HG03139 (cell line): Measurements from ENCODE around the gene VASH2.
A peak's percentile ranks its signal among the peaks of the same experiment; 100 is the strongest.
"Not testable (repeated sequence)": the region's sequence is repeated elsewhere in the genome, so short reads cannot be mapped to it uniquely, and the experiment has no call there.

Experiments
- ATAC-seq: cut with Tn5 transposase; IDR thresholded peaks from one replicate; pipeline ENCODE4 v1.9.1; 2021; ENCODE audit not compliant: unreplicated experiment

VASH2 gene

DNA sequence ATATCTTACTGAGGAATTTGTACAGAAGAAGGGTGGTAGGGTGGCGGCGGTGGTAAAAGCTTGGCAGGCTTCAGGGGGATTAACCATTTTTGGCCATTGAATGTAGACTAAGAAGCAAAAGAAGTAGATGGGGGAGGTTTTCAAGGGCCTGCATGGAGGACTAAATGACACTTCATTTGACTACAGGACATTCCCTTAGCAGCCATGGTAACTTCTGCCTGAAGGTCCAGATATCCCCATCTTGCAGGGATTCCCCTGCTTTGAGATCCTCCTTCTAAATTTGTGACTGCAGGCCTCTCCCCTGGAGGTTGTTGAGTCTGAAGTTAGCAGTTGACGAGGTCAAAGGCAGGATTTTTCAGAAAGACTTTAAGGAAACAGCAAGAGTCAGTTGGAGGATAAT, 4.8 kb downstream of the VASH2 start:
- ATAC-seq: no peak

DNA sequence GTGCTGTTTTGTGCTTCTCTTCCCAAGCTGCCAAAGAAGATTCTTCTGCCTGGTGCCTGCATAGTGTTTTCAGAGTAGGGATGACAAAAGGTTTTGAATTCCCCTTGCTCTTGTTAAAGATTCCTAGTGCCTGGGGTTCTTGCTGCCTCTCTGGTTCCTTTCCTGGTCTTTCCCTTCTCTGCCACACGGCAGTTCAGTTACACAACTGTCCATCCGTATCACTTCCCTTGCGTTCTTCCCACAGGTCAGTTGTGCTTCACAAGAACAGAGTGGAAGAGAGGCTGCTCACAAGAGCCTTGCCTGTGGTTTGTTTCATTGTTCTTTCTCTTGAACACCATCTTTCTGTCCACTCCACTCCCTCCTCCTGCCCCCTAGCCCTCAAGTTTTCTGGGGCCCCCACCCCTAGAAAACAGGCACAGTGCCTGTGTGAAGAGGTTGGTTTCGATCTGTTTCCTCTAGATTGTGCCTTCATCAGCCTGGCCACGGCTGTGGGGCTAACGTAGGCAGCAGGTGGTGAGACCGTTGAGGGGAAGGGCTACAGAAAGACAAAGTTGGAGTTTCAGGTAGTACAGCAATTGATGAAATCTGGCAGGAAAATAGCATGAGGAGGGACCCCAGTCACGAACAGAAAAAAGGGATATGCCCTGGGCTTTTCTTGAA, 5.8 kb downstream of the VASH2 start:
- ATAC-seq: no peak

GRCh38 chr1:212957546-212957945, 7.2 kb downstream of the VASH2 start:
- ATAC-seq: no peak

DNA sequence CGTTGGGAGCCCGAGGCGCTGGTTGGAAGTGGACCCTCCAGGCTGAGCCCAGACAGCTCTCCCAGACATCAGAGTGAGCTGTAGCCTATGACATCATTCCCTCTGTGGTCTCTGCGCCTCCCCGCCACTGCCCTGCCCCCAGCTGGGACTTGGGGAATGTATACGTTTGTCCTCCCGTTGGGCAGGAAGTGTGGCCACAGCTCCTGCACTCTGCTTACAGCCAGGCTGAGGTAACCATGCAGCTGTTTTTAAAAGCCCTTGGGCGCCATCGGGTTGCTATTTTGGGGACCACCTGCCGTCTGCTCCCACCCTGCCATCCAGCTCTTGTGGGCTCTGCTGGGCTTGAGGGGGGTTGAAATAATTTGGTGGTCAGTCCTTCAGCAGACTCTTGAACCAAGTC, 7.8 kb downstream of the VASH2 start:
- no peak for ATAC-seq

- ATAC-seq: peak; percentile 59
Observed at GRCh38 chr1:212959266-212960220, 9.2 kb downstream of the VASH2 start.

- ATAC-seq: no peak
Observed at GRCh38 chr1:212960932-212961331, 10.6 kb downstream of the VASH2 start.

DNA sequence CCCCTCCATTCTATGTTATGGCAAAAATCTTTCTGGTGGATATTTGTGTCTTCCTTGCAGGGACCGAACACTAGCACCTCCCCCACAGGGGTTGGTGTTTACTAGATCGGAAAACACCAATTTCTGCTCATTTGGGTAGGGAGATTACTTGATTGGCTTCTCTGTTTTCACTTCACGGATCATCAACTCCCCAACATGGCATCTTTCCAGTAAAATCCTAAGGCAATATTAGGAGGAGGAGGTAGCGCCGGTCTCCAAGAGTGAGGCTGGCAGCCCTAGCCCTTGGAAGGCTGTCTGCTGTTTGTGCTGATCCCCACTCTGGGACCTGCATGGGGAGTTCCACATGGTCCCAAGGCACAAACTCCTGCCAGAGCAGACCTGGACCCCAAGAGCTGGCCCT, 12.2 kb downstream of the VASH2 start:
- no peak for ATAC-seq

DNA sequence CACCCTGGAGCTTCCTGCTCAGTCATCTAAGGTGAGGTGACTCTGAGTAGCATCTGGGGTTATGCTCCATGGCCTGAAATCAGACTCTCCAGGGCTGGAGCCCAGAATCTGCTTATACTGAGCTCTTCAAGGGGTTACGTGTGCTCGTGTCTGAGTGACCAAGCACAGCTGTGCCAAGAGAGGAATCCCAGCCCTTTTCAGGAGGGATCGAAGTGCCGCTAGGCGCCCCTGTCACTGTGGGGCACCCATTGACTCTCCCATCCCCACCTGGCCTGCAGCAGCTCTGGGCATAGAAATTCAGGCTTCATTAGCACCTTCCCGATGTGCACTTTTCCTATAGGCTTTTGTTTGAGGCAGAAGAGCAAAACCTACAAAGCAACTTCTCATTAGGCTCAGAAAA, 13.8 kb downstream of the VASH2 start:
- no peak for ATAC-seq

- ATAC-seq: not testable (repeated sequence)
Observed at GRCh38 chr1:212964993-212965392, 14.7 kb downstream of the VASH2 start.

GRCh38 chr1:212966616-212967015, 16.3 kb downstream of the VASH2 start:
- no peak for ATAC-seq

DNA sequence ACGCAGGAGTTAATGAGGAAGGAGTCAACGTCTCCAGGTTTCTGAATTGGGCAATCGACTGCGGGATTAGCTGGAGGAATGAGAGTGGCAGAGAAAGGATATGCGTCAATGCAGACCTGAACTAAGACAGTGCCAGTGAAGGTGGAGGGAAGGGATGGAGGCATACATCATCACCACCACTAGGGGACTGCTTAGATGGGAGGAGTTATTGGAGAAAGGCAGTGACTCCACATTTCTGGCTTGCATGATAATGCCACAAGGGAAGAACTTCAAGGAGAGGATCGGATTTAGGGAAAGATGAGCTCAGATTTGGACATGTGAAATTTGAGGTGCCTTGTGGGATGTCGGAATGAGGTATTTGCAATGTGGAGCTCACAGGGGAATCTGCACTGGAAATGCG, 17.5 kb downstream of the VASH2 start:
- ATAC-seq: no peak

DNA sequence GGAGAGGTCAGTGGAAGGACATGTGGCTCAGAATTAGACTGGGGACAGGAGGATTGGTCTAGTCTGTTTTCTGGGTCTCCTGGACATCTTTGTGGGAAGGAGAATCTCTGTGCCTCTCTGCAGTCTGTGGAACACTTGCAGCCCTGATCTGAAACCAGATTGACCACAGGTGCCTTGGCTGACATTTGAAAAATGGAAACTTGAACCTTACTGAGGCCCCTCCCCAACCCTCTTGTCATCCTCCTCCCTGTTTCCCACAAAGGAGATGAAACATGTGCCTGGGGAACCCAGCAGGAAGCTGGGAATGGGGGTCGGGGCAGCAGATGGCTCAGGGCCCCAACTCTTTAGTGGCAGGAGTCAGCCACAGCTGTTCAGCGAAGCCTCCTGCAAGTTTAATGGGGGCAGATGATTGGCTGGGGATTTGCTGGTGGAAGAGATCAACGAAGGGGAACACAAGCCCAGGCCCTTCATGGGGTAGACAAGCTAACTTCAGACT, 18.1 kb downstream of the VASH2 start:
- ATAC-seq: no peak

DNA sequence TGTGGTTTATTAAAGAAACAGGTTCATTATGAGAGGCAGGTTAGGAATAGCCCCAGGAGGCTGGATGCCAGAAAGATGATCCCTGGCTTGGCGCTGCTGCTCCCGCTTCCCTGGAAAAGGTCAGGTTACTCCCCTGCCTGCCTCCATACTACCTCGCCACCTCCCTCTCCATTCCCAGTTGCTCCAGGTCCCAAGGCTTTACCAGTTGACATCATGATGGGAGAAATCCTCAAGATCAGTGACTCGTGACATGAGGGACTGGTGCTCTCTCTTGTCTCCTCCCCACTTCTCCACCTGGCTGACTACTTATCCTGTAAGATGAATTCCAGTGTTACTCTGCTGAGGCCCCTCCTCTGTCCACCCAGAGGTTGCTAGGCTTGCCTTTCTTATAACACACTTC, 19.7 kb downstream of the VASH2 start:
- ATAC-seq: no peak

GRCh38 chr1:212971312-212971711, 21.0 kb downstream of the VASH2 start:
- no peak for ATAC-seq

DNA sequence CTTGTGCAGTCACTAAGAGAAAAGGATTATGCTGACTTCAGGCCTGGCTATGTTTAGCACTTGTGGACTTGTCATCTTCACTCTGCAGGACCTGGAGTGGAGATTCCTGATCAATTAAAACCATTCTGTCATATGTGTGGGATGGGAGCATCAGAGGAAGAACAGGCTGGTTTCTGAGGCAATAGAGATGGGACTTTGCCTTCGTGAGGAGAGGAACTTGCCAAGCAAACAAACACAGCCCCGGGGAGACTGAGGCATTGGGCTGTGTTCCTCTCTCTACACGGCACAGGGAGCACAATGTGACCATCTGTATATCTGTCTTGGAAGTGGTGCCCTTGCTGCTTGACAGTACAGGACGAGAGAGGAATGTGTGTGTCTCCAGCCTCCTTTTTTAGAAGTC, 23.1 kb downstream of the VASH2 start:
- ATAC-seq: no peak

- no peak for ATAC-seq
Observed at GRCh38 chr1:212973899-212974298, 23.6 kb downstream of the VASH2 start.

- no peak for ATAC-seq
Observed at GRCh38 chr1:212974711-212975110, 24.4 kb downstream of the VASH2 start.

DNA sequence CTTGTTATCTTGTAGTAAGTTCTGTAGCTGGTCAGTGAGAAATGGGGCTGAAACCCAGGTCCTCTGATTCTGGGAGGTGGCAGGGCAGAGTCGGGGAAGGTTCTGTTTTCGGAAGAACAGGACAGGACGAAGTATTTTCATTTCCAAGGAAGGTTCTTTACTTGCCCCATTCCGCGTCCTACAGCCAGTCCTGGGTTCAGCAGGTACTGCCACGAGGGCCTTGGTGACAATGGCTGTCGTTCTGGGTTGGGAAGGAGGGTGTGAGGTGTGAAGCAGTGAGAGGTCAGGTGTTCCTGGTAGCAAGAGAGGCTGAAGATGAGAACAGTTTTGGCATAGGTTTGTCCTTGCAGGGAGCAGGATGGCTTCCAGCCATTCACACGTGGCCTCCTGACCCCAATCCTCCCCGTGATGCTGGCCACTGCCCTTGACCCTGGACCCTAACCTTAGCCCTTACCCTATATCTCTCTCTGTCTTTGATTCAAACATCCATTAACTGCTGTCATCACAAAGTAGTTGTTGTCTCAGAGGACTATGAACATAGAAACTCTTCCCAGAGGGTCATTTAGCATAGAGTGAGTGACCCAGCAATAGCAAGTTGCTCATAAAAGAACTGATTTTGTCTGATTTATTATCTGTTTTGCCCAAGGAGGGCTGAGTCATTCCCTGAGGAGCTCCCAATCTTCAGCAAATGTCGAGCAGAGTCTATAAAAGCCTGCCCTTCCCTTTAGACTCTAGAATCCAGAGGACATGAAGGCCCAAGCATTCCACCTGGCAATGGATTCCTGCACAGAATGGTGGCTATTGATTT, 25.0 kb downstream of the VASH2 start:
- ATAC-seq: no peak

- ATAC-seq: no peak
Observed at GRCh38 chr1:212976586-212976985, 26.2 kb downstream of the VASH2 start.

DNA sequence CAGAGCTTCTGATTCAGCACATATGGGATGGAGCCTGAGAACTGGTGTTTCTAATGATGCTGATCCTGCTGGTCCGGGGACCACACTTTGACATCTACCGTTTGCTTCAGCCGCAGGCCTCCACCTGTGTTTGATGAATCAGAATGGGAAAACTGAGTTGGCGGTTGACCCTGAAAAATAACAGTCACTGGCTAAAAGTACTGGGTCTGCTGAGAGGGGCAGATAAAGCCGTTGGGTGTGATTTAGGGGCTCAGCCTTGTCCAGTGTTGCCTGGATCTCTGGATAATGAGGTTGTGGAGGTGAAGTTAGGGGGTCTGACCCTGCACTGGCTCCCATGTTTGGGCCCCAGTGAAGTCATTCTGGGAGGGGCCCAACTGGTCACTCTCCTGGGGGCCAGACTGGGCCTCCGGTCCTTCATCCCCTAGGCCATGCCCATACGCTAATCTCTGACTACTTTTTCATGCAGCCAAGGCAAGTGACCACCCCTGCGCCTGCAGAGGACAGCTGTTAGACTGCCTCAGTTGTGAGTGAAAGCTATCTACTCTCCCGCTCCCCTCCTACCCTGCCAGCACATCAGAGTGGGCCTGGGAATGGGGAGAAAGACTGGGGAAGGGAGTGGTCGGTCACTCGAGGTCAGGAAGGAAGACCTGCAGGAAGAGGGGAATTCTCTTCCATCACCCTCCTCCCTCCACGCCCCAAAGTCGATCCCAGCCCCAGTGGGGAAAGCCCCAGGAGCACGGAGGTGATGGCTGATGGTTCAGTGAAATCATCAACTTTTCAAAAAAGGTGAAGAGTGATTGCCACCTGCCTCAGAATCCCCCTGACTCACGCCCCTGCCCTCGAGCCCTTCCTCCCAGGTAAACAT, 27.7 kb downstream of the VASH2 start:
- no peak for ATAC-seq
